Peyer's patch (tissue), 4 donors: ENCODE data around the gene CEP97. TPM values are rescaled to one million over a fixed set of nuclear protein-coding genes. Genes with fewer than 3 reads are reported as not detected.
"Not testable (repeated sequence)": the region's sequence is repeated elsewhere in the genome, so short reads cannot be mapped to it uniquely, and the experiment has no call there.

ENCODE experiments used
- DNase-seq, 3 donors: peaks; one replicate each; pipeline ENCODE4 v3.0.0-alpha.2; 2017 to 2019
- H3K27ac ChIP-seq, 4 donors: fragments of 200-600 bp; sonication (generic); one replicate each; pipeline ENCODE4 v1.5.1; 2016 to 2019
- H3K27me3 ChIP-seq, 2 donors: fragments of 200-600 bp; sonication (generic); one replicate each; pipeline ENCODE4 v1.5.1; 2019
- H3K36me3 ChIP-seq, 3 donors: fragments of 200-600 bp; sonication (generic); one replicate each; pipeline ENCODE4 v1.5.1; 2016 to 2019
- H3K4me1 ChIP-seq, 4 donors: fragments of 200-600 bp; sonication (generic); one replicate each; pipeline ENCODE4 v1.5.1; 2016 to 2019
- H3K4me3 ChIP-seq, 4 donors: fragments of 200-600 bp; sonication (generic); 1 replicate in 3 of 4; 2 replicates in 1 of 4; pipeline ENCODE4 v1.5.1; 2016 to 2019; ENCODE audit warnings: mild to moderate bottlenecking in 1 of 4
- H3K9me3 ChIP-seq, 4 donors: fragments of 200-600 bp; sonication (generic); one replicate each; pipeline ENCODE4 v1.5.1; 2016 to 2019; ENCODE audit warnings: mild to moderate bottlenecking in 1 of 4
- CTCF ChIP-seq, 6 experiments: fragments of 450-650 bp in 4 of 6; fragments of 200-600 bp in 2 of 6; sonication (generic) in 1 of 6; IDR thresholded peaks; one replicate each; pipeline ENCODE4 v1.5.1; 2017 to 2019; ENCODE audit warnings: antibody characterized with exemption in 6 of 6, mild to moderate bottlenecking in 3 of 6, moderate library complexity in 1 of 6
- POLR2A ChIP-seq, 2 donors: fragments of 450-650 bp; IDR thresholded peaks; one replicate each; pipeline ENCODE4 v1.5.1; 2017; ENCODE audit warnings: antibody characterized with exemption in 2 of 2, mild to moderate bottlenecking in 2 of 2, moderate library complexity in 2 of 2
- total RNA-seq, 4 donors: library from RNA; depleted of rRNA; stranded (reverse); fragments of >200 nt; gene quantifications; one replicate each; pipeline ENCODE4 v1.1.0, GENCODE V29; 2016

Gene CEP97
- total RNA-seq, 4 donors from 2014 or later, result 3.3 to 18.2 (median 4.7) TPM

GRCh38 chr3:101729586-101729985 is 5.2 kb downstream of the CEP97 start:
- no peaks in the 10 kb centered on the region for H3K27me3 ChIP-seq
- no peak for DNase-seq
- no peaks in the 10 kb centered on the region for H3K9me3 ChIP-seq
- no peak for TF ChIP-seq POLR2A (IDR thresholded peaks at IDR 0.05)
- no peak for TF ChIP-seq CTCF (IDR thresholded peaks at IDR 0.05)
- no peak overlapping the region for H3K4me3 ChIP-seq
- H3K36me3 ChIP-seq, result peaks cover 0 to 45% (median 0%) of the 10 kb centered on the region in 3 donors
- H3K27ac ChIP-seq, result no peak overlapping the region
- peaks cover 0 to 9% (median 0%) of the 10 kb centered on the region in 4 donors for H3K4me1 ChIP-seq

GRCh38 chr3:101730839-101731238 is 6.4 kb downstream of the CEP97 start:
- TF ChIP-seq CTCF (IDR thresholded peaks at IDR 0.05) (no peak), POLR2A (IDR thresholded peaks at IDR 0.05) (no peak)
- Histone ChIP-seq H3K36me3 (peaks cover 0 to 55% (median 0%) of the 10 kb centered on the region in 3 donors), H3K27ac (no peak overlapping the region), H3K4me3 (no peak overlapping the region), H3K27me3 (no peaks in the 10 kb centered on the region), H3K4me1 (peaks cover 0 to 4% (median 0%) of the 10 kb centered on the region in 4 donors), H3K9me3 (no peaks in the 10 kb centered on the region)
- DNase-seq, result no peak

- Histone ChIP-seq H3K4me3 (no peak overlapping the region), H3K27ac (no peak overlapping the region), H3K4me1 (no peaks in the 10 kb centered on the region), H3K27me3 (no peaks in the 10 kb centered on the region), H3K9me3 (no peaks in the 10 kb centered on the region), H3K36me3 (peaks cover 0 to 65% (median 0%) of the 10 kb centered on the region in 3 donors)
- no peak for TF ChIP-seq CTCF (IDR thresholded peaks at IDR 0.05)
- TF ChIP-seq POLR2A (IDR thresholded peaks at IDR 0.05), result no peak
- DNase-seq, result no peak
Observed at GRCh38 chr3:101732240-101732641, 7.8 kb downstream of the CEP97 start.

- Histone ChIP-seq H3K4me3 (no peak overlapping the region), H3K4me1 (no peaks in the 10 kb centered on the region), H3K36me3 (peaks cover 0 to 53% (median 0%) of the 10 kb centered on the region in 3 donors), H3K27ac (no peak overlapping the region), H3K27me3 (no peaks in the 10 kb centered on the region), H3K9me3 (no peaks in the 10 kb centered on the region)
- no peak for DNase-seq
- no peak for TF ChIP-seq POLR2A (IDR thresholded peaks at IDR 0.05)
- no peak for TF ChIP-seq CTCF (IDR thresholded peaks at IDR 0.05)
Observed at GRCh38 chr3:101735833-101736232, 11.4 kb downstream of the CEP97 start.

- H3K4me3 ChIP-seq, H3K9me3 ChIP-seq, H3K27me3 ChIP-seq, H3K27ac ChIP-seq, H3K36me3 ChIP-seq, DNase-seq, H3K4me1 ChIP-seq: not testable (repeated sequence)
Observed at GRCh38 chr3:101741914-101742313, 17.5 kb downstream of the CEP97 start.

- no peak overlapping the region for H3K4me3 ChIP-seq
- H3K9me3 ChIP-seq, result no peaks in the 10 kb centered on the region
- DNase-seq, result no peak
- H3K4me1 ChIP-seq, result no peaks in the 10 kb centered on the region
- no peaks in the 10 kb centered on the region for H3K27me3 ChIP-seq
- TF ChIP-seq CTCF (IDR thresholded peaks at IDR 0.05) (no peak), POLR2A (IDR thresholded peaks at IDR 0.05) (no peak)
- H3K36me3 ChIP-seq, result no peaks in the 10 kb centered on the region
- H3K27ac ChIP-seq, result no peak overlapping the region
Observed at GRCh38 chr3:101744811-101745210, 20.4 kb downstream of the CEP97 start.

GRCh38 chr3:101745934-101746333 is 21.5 kb downstream of the CEP97 start:
- H3K27ac ChIP-seq, result not testable (repeated sequence)

GRCh38 chr3:101753386-101754113 is 29.1 kb downstream of the CEP97 start:
- H3K27ac ChIP-seq, H3K4me1 ChIP-seq, H3K27me3 ChIP-seq, H3K4me3 ChIP-seq, H3K9me3 ChIP-seq: not testable (repeated sequence)
- peak in 2 of 3 donors; percentile 36 to 77 for DNase-seq
- peaks cover 0 to 30% (median 0%) of the 10 kb centered on the region in 3 donors for H3K36me3 ChIP-seq

More at GRCh38 chr3:101745934-101746333, 21.5 kb downstream of the CEP97 start:
- not testable (repeated sequence) for H3K9me3 ChIP-seq, DNase-seq, H3K27me3 ChIP-seq, H3K4me3 ChIP-seq, H3K36me3 ChIP-seq, H3K4me1 ChIP-seq
